ENCODE results near the gene TMEM258. TPM values are rescaled to one million over a fixed set of nuclear protein-coding genes. Genes with fewer than 3 reads are reported as not detected.

Gene TMEM258
- total and polyA plus RNA-seq, 9 of the 15 experiments (the other 6 are each of a cell fraction or from before 2014, with no cell fraction given): 97.2 to 856 (median 231) TPM

GRCh38 chr11:61762798-61763197, 29.6 kb downstream of the TMEM258 start:
- no peak overlapping the region for H3K27ac ChIP-seq (ENCODE audit: extremely low read depth, low read depth, low read length)
- H3K4me3 ChIP-seq: no peak overlapping the region
- peaks cover 12 to 70% of the 10 kb centered on the region in 2 experiments; a peak in 4 of 5 replicates for H3K4me1 ChIP-seq (replicated peaks in 1 of 2; ENCODE audit: control insufficient read depth in 2 of 2, insufficient read depth in 2 of 2, low read length in 2 of 2)
- H3K79me2 ChIP-seq (ENCODE audit: control insufficient read depth, insufficient read depth, low read length): peaks cover 5% of the 10 kb centered on the region; the same call in 1 of the 3 replicates
- H3K36me3 ChIP-seq (ENCODE audit: control insufficient read depth, insufficient read depth, low read length): 0 out of 3 replicates have a peak, but pooled peaks cover 3% of the 10 kb centered on the region
- H3K9me3 ChIP-seq (replicated peaks; ENCODE audit: control insufficient read depth, insufficient read depth, low read depth, low read length): no peaks in the 10 kb centered on the region
- no peak for DNase-seq (ENCODE audit: extremely low read depth in 1 of 4, low spot score in 3 of 4)
- no peak for ATAC-seq
- intact Hi-C loops (cut with micrococcal nuclease): no loop called here
- H3K4me2 ChIP-seq (ENCODE audit: insufficient read depth, low read length): no peak overlapping the region
- H4K20me1 ChIP-seq (replicated peaks; ENCODE audit: control insufficient read depth, insufficient read depth, low read length): 0 out of 2 replicates have a peak, but pooled peaks cover 6% of the 10 kb centered on the region
- no peaks in the 10 kb centered on the region for H3K27me3 ChIP-seq (ENCODE audit: control insufficient read depth in 2 of 2, insufficient read depth in 2 of 2, low read length in 2 of 2)
- ChIA-PET CTCF (ENCODE audit: low intra/inter-chr PET ratio) (no interaction called here), POLR2A (interaction anchor here (0.5 to 1.2 kb wide), 2 partner anchors 13 to 140 kb away, joined by 3 to 4 read pairs; no protein-coding TSS in a partner anchor)
- WGBS (ENCODE audit: insufficient coverage, low coverage, missing lambda C conversion rate): 42% methylated on average over 10 of the region's 15 CpGs
- H2AFZ ChIP-seq (ENCODE audit: low read depth, low read length): no peak overlapping the region
- no peak for FAIRE-seq
- peak overlapping the region in 1 of 2 experiments; percentile 56; a peak in 1 of 4 replicates for H3K9ac ChIP-seq (ENCODE audit: insufficient read depth in 1 of 2, low read depth in 2 of 2, low read length in 2 of 2)
- in situ Hi-C loops (cut with MboI): no loop called here
- no TSS peak for BruUV-seq (replicated peaks)
- H3K9me1 ChIP-seq (ENCODE audit: control insufficient read depth, insufficient read depth, low read length): no peaks in the 10 kb centered on the region
- TF ChIP-seq ZFX (CRISPR knock-in tag; IDR thresholded peaks at IDR 0.05) (no peak), RAD21 (CRISPR knock-in tag; conservative IDR thresholded peaks at IDR 0.05 in 1 of 2, IDR thresholded peaks at IDR 0.05 in 1 of 2) (no peak), SREBF1 (IDR thresholded peaks at IDR 0.05; ENCODE audit: borderline replicate concordance, low read depth, low read length) (no peak), STAT5A (IDR thresholded peaks at IDR 0.05; ENCODE audit: borderline replicate concordance, low read length) (no peak), TAF15 (IDR thresholded peaks at IDR 0.05; ENCODE audit: low read depth, low read length) (no peak), TRIM28 (IDR thresholded peaks at IDR 0.05) (no peak), NEUROD1 (IDR thresholded peaks at IDR 0.05; ENCODE audit: borderline replicate concordance, low read depth, low read length, partially characterized antibody) (no peak), NFATC3 (IDR thresholded peaks at IDR 0.05) (no peak), CEBPG (CRISPR knock-in tag; IDR thresholded peaks at IDR 0.05) (no peak), CEBPG (tag; conservative IDR thresholded peaks at IDR 0.05 in 1 of 2, IDR thresholded peaks at IDR 0.05 in 1 of 2) (no peak), ZNF507 (tag; conservative IDR thresholded peaks at IDR 0.05) (no peak), ZNF609 (CRISPR knock-in tag; IDR thresholded peaks at IDR 0.05; ENCODE audit: borderline replicate concordance) (no peak), ZBTB17 (CRISPR knock-in tag; IDR thresholded peaks at IDR 0.05) (no peak), NFIC (IDR thresholded peaks at IDR 0.05) (no peak)
- TF ChIP-seq, protein P1, sequence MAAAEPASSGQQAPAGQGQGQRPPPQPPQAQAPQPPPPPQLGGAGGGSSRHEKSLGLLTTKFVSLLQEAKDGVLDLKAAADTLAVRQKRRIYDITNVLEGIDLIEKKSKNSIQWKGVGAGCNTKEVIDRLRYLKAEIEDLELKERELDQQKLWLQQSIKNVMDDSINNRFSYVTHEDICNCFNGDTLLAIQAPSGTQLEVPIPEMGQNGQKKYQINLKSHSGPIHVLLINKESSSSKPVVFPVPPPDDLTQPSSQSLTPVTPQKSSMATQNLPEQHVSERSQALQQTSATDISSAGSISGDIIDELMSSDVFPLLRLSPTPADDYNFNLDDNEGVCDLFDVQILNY (CRISPR knock-in tag; IDR thresholded peaks at IDR 0.05): no peak
- TF ChIP-seq, protein P2, sequence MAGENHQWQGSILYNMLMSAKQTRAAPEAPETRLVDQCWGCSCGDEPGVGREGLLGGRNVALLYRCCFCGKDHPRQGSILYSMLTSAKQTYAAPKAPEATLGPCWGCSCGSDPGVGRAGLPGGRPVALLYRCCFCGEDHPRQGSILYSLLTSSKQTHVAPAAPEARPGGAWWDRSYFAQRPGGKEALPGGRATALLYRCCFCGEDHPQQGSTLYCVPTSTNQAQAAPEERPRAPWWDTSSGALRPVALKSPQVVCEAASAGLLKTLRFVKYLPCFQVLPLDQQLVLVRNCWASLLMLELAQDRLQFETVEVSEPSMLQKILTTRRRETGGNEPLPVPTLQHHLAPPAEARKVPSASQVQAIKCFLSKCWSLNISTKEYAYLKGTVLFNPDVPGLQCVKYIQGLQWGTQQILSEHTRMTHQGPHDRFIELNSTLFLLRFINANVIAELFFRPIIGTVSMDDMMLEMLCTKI (IDR thresholded peaks at IDR 0.05; ENCODE audit: partially characterized antibody): no peak

All from K562 (cell line).